RWPE2 (cell line): ENCODE results near the gene MPPED2.

Source experiments
- ATAC-seq: fragments of 200-7000 bp; cut with Tn5 transposase; 3 replicates; pipeline ENCODE4 v1.9.1; 2021; ENCODE audit warnings: low read depth
- DNase-seq: peaks from one replicate; pipeline ENCODE4 v3.0.0-alpha.2; 2020; ENCODE audit warnings: low spot score
- H3K27ac ChIP-seq: fragments of 450-650 bp; 2 replicates; pipeline ENCODE4 v1.5.1; 2017; ENCODE audit warnings: mild to moderate bottlenecking; ENCODE audit not compliant: poor library complexity, severe bottlenecking
- H3K27me3 ChIP-seq: fragments of 250-450 bp; sonication (Bioruptor Pico); 2 replicates; pipeline ENCODE4 v1.5.1; 2021; ENCODE audit warnings: mild to moderate bottlenecking, moderate library complexity; ENCODE audit not compliant: insufficient read depth, poor library complexity, severe bottlenecking
- H3K36me3 ChIP-seq: fragments of 250-450 bp; sonication (Bioruptor Pico); 2 replicates; pipeline ENCODE4 v1.5.1; 2020; ENCODE audit warnings: low read depth, mild to moderate bottlenecking, moderate library complexity
- H3K4me1 ChIP-seq: fragments of 250-450 bp; sonication (Bioruptor Pico); 2 replicates; pipeline ENCODE4 v1.5.1; 2021; ENCODE audit warnings: mild to moderate bottlenecking, moderate library complexity; ENCODE audit not compliant: insufficient read depth, poor library complexity, severe bottlenecking
- H3K4me3 ChIP-seq: fragments of 250-450 bp; sonication (Bioruptor Pico); 2 replicates; pipeline ENCODE4 v1.5.1; 2021; ENCODE audit warnings: mild to moderate bottlenecking, moderate library complexity; ENCODE audit not compliant: severe bottlenecking
- H3K9me3 ChIP-seq: fragments of 250-450 bp; sonication (Bioruptor Pico); 2 replicates; pipeline ENCODE4 v1.5.1; 2021; ENCODE audit warnings: mild to moderate bottlenecking, moderate library complexity; ENCODE audit not compliant: severe bottlenecking
- CTCF ChIP-seq: fragments of 450-650 bp; IDR thresholded peaks from one replicate; pipeline ENCODE4 v1.5.1; 2017; ENCODE audit warnings: mild to moderate bottlenecking, moderate library complexity; ENCODE audit not compliant: poor library complexity, severe bottlenecking

MPPED2 gene

GRCh38 chr11:30580573-30580972 lies 5.6 kb downstream of the MPPED2 start:
- H3K27me3 ChIP-seq = peaks cover 43% of the 10 kb centered on the region
- no peaks in the 10 kb centered on the region for H3K4me1 ChIP-seq
- no peak overlapping the region for H3K4me3 ChIP-seq
- ATAC-seq = no peak
- H3K9me3 ChIP-seq = no peaks in the 10 kb centered on the region
- H3K27ac ChIP-seq = no peak overlapping the region
- no peaks in the 10 kb centered on the region for H3K36me3 ChIP-seq
- TF ChIP-seq CTCF = no peak
- DNase-seq = no peak

- TF ChIP-seq CTCF = no peak
- Histone ChIP-seq H3K4me3 (no peak overlapping the region), H3K36me3 (no peaks in the 10 kb centered on the region), H3K27me3 (peaks cover 33% of the 10 kb centered on the region), H3K27ac (no peak overlapping the region), H3K9me3 (no peaks in the 10 kb centered on the region), H3K4me1 (no peaks in the 10 kb centered on the region)
- DNase-seq (no peak), ATAC-seq (no peak)
These were observed 6.6 kb downstream of the MPPED2 start for GRCh38 chr11:30579415-30580175.

GRCh38 chr11:30578406-30578805 lies 7.7 kb downstream of the MPPED2 start:
- ATAC-seq = no peak
- Histone ChIP-seq H3K4me3 (no peak overlapping the region), H3K4me1 (no peaks in the 10 kb centered on the region), H3K9me3 (no peaks in the 10 kb centered on the region), H3K27ac (no peak overlapping the region), H3K36me3 (no peaks in the 10 kb centered on the region), H3K27me3 (peaks cover 22% of the 10 kb centered on the region)
- TF ChIP-seq CTCF = no peak
- no peak for DNase-seq

- no peak for TF ChIP-seq CTCF
- no peak for DNase-seq
These were observed 12.2 kb downstream of the MPPED2 start for GRCh38 chr11:30573951-30574350.

GRCh38 chr11:30568931-30569330 lies 17.2 kb downstream of the MPPED2 start:
- H3K36me3 ChIP-seq = no peaks in the 10 kb centered on the region
- no peaks in the 10 kb centered on the region for H3K9me3 ChIP-seq
- H3K27ac ChIP-seq = no peak overlapping the region
- H3K4me3 ChIP-seq = no peak overlapping the region
- ATAC-seq (no peak), DNase-seq (no peak)
- H3K27me3 ChIP-seq = peaks cover 3% of the 10 kb centered on the region
- H3K4me1 ChIP-seq = no peaks in the 10 kb centered on the region
- no peak for TF ChIP-seq CTCF

More at GRCh38 chr11:30573951-30574350, 12.2 kb downstream of the MPPED2 start:
- peak; percentile 53; the same call in 1 of the 3 replicates for ATAC-seq
- no peak overlapping the region for H3K4me3 ChIP-seq
- no peaks in the 10 kb centered on the region for H3K36me3 ChIP-seq
- no peaks in the 10 kb centered on the region for H3K9me3 ChIP-seq
- peaks cover 3% of the 10 kb centered on the region for H3K27me3 ChIP-seq
- no peak overlapping the region for H3K27ac ChIP-seq
- no peaks in the 10 kb centered on the region for H3K4me1 ChIP-seq
